Ovary (tissue), 1 donor: Measurements from ENCODE around the gene CEP152.

Experiments
- EP300 ChIP-seq: sonication (generic); formaldehyde crosslinking; IDR thresholded peaks from one replicate; pipeline ENCODE4 v1.6.1; 2017; ENCODE audit warnings: antibody characterized with exemption
- POLR2A ChIP-seq: fragments of 450-650 bp; IDR thresholded peaks from one replicate; pipeline ENCODE4 v1.6.1; 2017; ENCODE audit warnings: antibody characterized with exemption, mild to moderate bottlenecking, moderate library complexity

GRCh38 chr15:48823237-48823636, 12.4 kb upstream of the CEP152 start:
- TF ChIP-seq EP300 (no peak), POLR2A (no peak)
